ENCODE measurements around the gene IL1B.

Gene IL1B

GRCh38 chr2:112800881-112801583 lies 35.5 kb downstream of the IL1B start:
- FAIRE-seq, result no peak

GRCh38 chr2:112798979-112799975 lies 37.3 kb downstream of the IL1B start:
- no peak for FAIRE-seq

- no peak for FAIRE-seq
Measured at GRCh38 chr2:112796486-112796885, 40.1 kb downstream of the IL1B start.

- FAIRE-seq, result no peak
Measured at GRCh38 chr2:112795774-112796173, 40.8 kb downstream of the IL1B start.

- FAIRE-seq, result no peak
Measured at GRCh38 chr2:112794841-112795240, 41.7 kb downstream of the IL1B start.

GRCh38 chr2:112794131-112794733 lies 42.3 kb downstream of the IL1B start:
- no peak for FAIRE-seq

GRCh38 chr2:112793449-112793978 lies 43.1 kb downstream of the IL1B start:
- no peak for FAIRE-seq

GRCh38 chr2:112792419-112792818 lies 44.2 kb downstream of the IL1B start:
- no peak for FAIRE-seq

GRCh38 chr2:112791693-112792230 lies 44.8 kb downstream of the IL1B start:
- no peak for FAIRE-seq

GRCh38 chr2:112791019-112791418 lies 45.6 kb downstream of the IL1B start:
- no peak for FAIRE-seq

GRCh38 chr2:112790305-112790704 lies 46.3 kb downstream of the IL1B start:
- no peak for FAIRE-seq

- no peak for FAIRE-seq
Measured at GRCh38 chr2:112789186-112789585, 47.4 kb downstream of the IL1B start.

- no peak for FAIRE-seq
Measured at GRCh38 chr2:112788653-112789052, 47.9 kb downstream of the IL1B start.

GRCh38 chr2:112787729-112788393 lies 48.7 kb downstream of the IL1B start:
- no peak for FAIRE-seq

GRCh38 chr2:112787294-112787693 lies 49.3 kb downstream of the IL1B start:
- FAIRE-seq, result no peak

GRCh38 chr2:112784199-112785189 lies 52.1 kb downstream of the IL1B start, which contains the start of gene IL1A:
TSS of gene IL1A (minus strand) at chr2:112784493. CDS start at chr2:112783770, 723 bp downstream.
- no peak for FAIRE-seq

- FAIRE-seq, result no peak
Measured at GRCh38 chr2:112783187-112783714, 53.3 kb downstream of the IL1B start.

- no peak for FAIRE-seq
Measured at GRCh38 chr2:112782234-112782799, 54.3 kb downstream of the IL1B start.
